GM23248 (cell line): ENCODE data around the gene SLC24A4. TPM values are rescaled to one million over a fixed set of nuclear protein-coding genes. Genes with fewer than 3 reads are reported as not detected.

Experiments
- DNase-seq: peaks from one replicate; pipeline ENCODE4 v3.0.0-alpha.2; 2015
- H2AFZ ChIP-seq: fragments of 200-600 bp; sonication (generic); 2 replicates; pipeline ENCODE4 v1.6.1; 2016; ENCODE audit warnings: antibody characterized with exemption
- H3F3A ChIP-seq: fragments of 200-600 bp; sonication (generic); 2 replicates; pipeline ENCODE4 v1.6.1; 2016; ENCODE audit warnings: mild to moderate bottlenecking, antibody characterized with exemption, mixed run types; ENCODE audit not compliant: insufficient read depth
- H3K27ac ChIP-seq: fragments of 200-600 bp; sonication (generic); 2 replicates; pipeline ENCODE4 v1.5.1; 2016; ENCODE audit warnings: mild to moderate bottlenecking
- H3K27me3 ChIP-seq: fragments of 200-600 bp; sonication (generic); replicated peaks from 2 replicates; pipeline ENCODE4 v1.6.1; 2016; ENCODE audit warnings: mild to moderate bottlenecking; ENCODE audit not compliant: insufficient read depth
- H3K36me3 ChIP-seq: fragments of 200-600 bp; sonication (generic); 2 replicates; pipeline ENCODE4 v1.6.1; 2016; ENCODE audit warnings: low read depth, mild to moderate bottlenecking
- H3K4me1 ChIP-seq: fragments of 200-600 bp; sonication (generic); 2 replicates; pipeline ENCODE4 v1.6.1; 2016; ENCODE audit warnings: mild to moderate bottlenecking; ENCODE audit not compliant: insufficient read depth
- H3K4me2 ChIP-seq: fragments of 200-600 bp; sonication (generic); one replicate; pipeline ENCODE4 v1.6.1; 2016; ENCODE audit warnings: mild to moderate bottlenecking; ENCODE audit not compliant: unreplicated experiment
- H3K4me3 ChIP-seq: fragments of 200-600 bp; sonication (generic); 2 replicates; pipeline ENCODE4 v1.5.1; 2016; ENCODE audit warnings: mild to moderate bottlenecking
- H3K79me2 ChIP-seq: fragments of 200-600 bp; sonication (generic); 2 replicates; pipeline ENCODE4 v1.6.1; 2016; ENCODE audit warnings: mild to moderate bottlenecking; ENCODE audit not compliant: insufficient read depth
- H3K9ac ChIP-seq: fragments of 200-600 bp; sonication (generic); 2 replicates; pipeline ENCODE4 v1.6.1; 2016; ENCODE audit warnings: mild to moderate bottlenecking
- H3K9me2 ChIP-seq: fragments of 200-600 bp; sonication (generic); 2 replicates; pipeline ENCODE4 v1.6.1; 2016; ENCODE audit warnings: mixed run types, mild to moderate bottlenecking, moderate library complexity; ENCODE audit not compliant: insufficient read depth
- H3K9me3 ChIP-seq: fragments of 200-600 bp; sonication (generic); one replicate; pipeline ENCODE4 v1.6.1; 2017; ENCODE audit warnings: low read depth
- H4K20me1 ChIP-seq: fragments of 200-600 bp; sonication (generic); 2 replicates; pipeline ENCODE4 v1.6.0; 2016; ENCODE audit not compliant: insufficient read depth
- EZH2 ChIP-seq: fragments of 200-600 bp; sonication (generic); IDR thresholded peaks from 2 replicates; pipeline ENCODE4 v1.6.1; 2018; ENCODE audit warnings: antibody characterized with exemption, mild to moderate bottlenecking; ENCODE audit not compliant: insufficient read depth, poor library complexity, severe bottlenecking
- EZH2phosphoT487 ChIP-seq: fragments of 200-600 bp; sonication (generic); IDR thresholded peaks from 2 replicates; pipeline ENCODE4 v1.6.1; 2018; ENCODE audit warnings: antibody characterized with exemption, moderate library complexity, mild to moderate bottlenecking, low read depth; ENCODE audit not compliant: insufficient read depth
- WGBS, 2 experiments: methylation state at CpG; one replicate each; pipeline ENCODE4 v1.1.6; 2015 to 2017; ENCODE audit warnings: low lambda C conversion rate in 2 of 2, low coverage in 1 of 2; ENCODE audit errors: missing lambda C conversion rate in 2 of 2; 5-methylcytosine and 5-hydroxymethylcytosine counted together
- in situ Hi-C: fragments of 300-500 bp; cut with MboI; formaldehyde crosslinking; loops from 2 replicates; pipeline ENCODE4 v1.15.0; 2020
- polyA plus RNA-seq: library from polyadenylated mRNA; unstranded; fragments of >200 nt; fragmentation: Nextera tagmentation; extraction: Ambion mirVana; gene quantifications from 2 replicates; pipeline ENCODE4 v1.2.1, GENCODE V29; 2016
- total RNA-seq: library from RNA; depleted of rRNA; stranded (reverse); fragments of >200 nt; shearing (Covaris generic); gene quantifications from 2 replicates; pipeline ENCODE4 v1.2.3, GENCODE V29; 2014

SLC24A4 gene
- total and polyA plus RNA-seq, 2 experiments from 2014 or later = not detected

DNA sequence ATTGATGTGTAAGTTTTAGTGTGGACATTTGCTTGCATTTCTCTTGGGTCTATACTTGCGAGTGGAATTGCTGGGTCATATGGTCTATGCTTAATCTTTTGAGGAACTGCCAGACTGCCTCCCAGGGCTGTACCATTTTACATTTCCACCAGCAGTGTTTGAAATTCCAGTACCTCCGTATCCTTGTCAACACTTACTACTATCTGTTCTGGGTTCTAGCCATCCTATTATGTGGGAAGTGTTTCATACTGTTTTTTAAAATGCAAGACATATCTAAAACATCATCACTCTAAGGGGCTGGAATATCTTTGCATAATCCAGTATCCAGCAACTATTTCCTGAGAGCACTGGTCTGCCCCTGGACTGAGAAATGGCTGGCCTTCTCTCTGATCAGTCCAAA lies 110.4 kb downstream of the SLC24A4 start:
- no peaks in the 10 kb centered on the region for H3K9me2 ChIP-seq
- no peaks in the 10 kb centered on the region for H3K4me1 ChIP-seq
- H3K79me2 ChIP-seq = no peaks in the 10 kb centered on the region
- no peak overlapping the region for H3K4me3 ChIP-seq
- H3K36me3 ChIP-seq = no peaks in the 10 kb centered on the region
- DNase-seq = no peak
- H3K27me3 ChIP-seq = peaks cover 4% of the 10 kb centered on the region; the same call in 1 of the 2 replicates
- in situ Hi-C loops = no loop called here
- TF ChIP-seq EZH2 (no peak), EZH2phosphoT487 (no peak)
- H3K9ac ChIP-seq = no peak overlapping the region
- no peak overlapping the region for H3K27ac ChIP-seq
- 80 to 94% methylated on average over 2 of the region's 2 CpGs for WGBS, 2 experiments
- no peaks in the 10 kb centered on the region for H3K9me3 ChIP-seq
- H3K4me2 ChIP-seq = no peak overlapping the region
- H3F3A ChIP-seq = no peaks in the 10 kb centered on the region
- H4K20me1 ChIP-seq = no peaks in the 10 kb centered on the region
- no peak overlapping the region for H2AFZ ChIP-seq

DNA sequence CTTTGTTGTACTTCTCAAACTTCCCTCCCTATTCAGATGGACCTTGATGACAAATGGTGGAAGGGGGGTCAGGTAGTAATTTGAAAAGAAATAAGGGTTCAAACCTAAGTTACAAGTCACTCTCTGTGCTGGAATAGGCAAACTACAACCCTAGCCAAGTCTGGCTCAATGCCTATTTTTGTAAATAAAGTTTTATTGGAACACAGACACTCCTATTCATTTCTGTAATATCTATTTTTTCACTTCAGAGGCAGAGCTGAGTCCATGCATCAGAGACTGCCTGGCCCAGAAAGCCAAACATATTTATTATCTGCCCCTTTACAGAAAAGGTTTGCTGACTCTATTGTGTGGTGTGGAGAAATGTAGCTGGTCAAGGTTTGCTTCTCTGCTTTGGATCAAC lies 112.2 kb downstream of the SLC24A4 start:
- in situ Hi-C loops = no loop called here
- H4K20me1 ChIP-seq = no peaks in the 10 kb centered on the region

DNA sequence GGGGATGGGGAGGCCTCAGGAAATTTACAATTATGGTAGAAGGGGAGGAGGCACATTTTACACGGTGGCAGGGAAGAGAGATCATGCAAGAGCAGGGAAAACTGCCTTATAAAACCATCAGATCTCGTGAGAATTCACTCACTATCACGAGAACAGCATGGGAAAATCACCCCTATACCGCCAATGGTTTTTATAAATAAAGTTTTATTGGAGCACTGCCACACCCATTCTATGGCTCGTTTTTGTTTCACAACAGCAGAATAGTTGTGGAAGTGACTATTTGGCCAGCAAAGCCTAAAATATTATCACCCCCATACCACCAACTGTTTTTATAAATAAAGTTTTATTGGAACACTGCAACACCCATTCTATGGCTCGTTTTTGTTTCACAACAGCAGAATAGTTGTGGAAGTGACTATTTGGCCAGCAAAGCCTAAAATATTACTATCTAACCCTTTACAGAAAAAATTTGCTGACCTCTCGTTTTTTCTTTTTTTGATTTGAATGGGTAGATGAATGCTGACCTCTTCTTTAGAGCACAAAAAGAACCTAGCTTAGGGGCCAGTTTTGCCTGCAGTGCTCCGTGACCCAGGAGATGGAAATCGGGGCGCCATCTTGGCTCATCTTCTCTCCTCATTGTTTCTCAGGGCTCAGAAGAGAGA lies 113.3 kb downstream of the SLC24A4 start:
- in situ Hi-C loops = no loop called here
- no peak overlapping the region for H3K4me2 ChIP-seq
- no peaks in the 10 kb centered on the region for H3K4me1 ChIP-seq
- peaks cover 4% of the 10 kb centered on the region; the same call in 1 of the 2 replicates for H3K27me3 ChIP-seq
- no peaks in the 10 kb centered on the region for H3K9me2 ChIP-seq
- DNase-seq = no peak
- no peak overlapping the region for H2AFZ ChIP-seq
- no peaks in the 10 kb centered on the region for H4K20me1 ChIP-seq
- 59 to 60% methylated on average over 10 of the region's 10 CpGs for WGBS, 2 experiments
- H3K9ac ChIP-seq = no peak overlapping the region
- TF ChIP-seq EZH2phosphoT487 (no peak), EZH2 (no peak)
- H3K27ac ChIP-seq = no peak overlapping the region
- no peaks in the 10 kb centered on the region for H3K9me3 ChIP-seq
- H3F3A ChIP-seq = no peaks in the 10 kb centered on the region
- H3K36me3 ChIP-seq = no peaks in the 10 kb centered on the region
- no peaks in the 10 kb centered on the region for H3K79me2 ChIP-seq
- H3K4me3 ChIP-seq = no peak overlapping the region

More for the DNA sequence above, 112.2 kb downstream of the SLC24A4 start:
- H3K79me2 ChIP-seq = no peaks in the 10 kb centered on the region
- TF ChIP-seq EZH2 (no peak), EZH2phosphoT487 (no peak)
- no peaks in the 10 kb centered on the region for H3K9me2 ChIP-seq
- H3K36me3 ChIP-seq = no peaks in the 10 kb centered on the region
- H3K27ac ChIP-seq = no peak overlapping the region
- H3K27me3 ChIP-seq = peaks cover 4% of the 10 kb centered on the region; the same call in 1 of the 2 replicates
- no peak overlapping the region for H3K4me2 ChIP-seq
- H3K4me1 ChIP-seq = no peaks in the 10 kb centered on the region
- no peak overlapping the region for H3K4me3 ChIP-seq
- DNase-seq = no peak
- no peaks in the 10 kb centered on the region for H3K9me3 ChIP-seq
- H2AFZ ChIP-seq = no peak overlapping the region
- H3K9ac ChIP-seq = no peak overlapping the region
- H3F3A ChIP-seq = no peaks in the 10 kb centered on the region

- no peak overlapping the region for H3K4me2 ChIP-seq
Measured at GRCh38 chr14:92437309-92437708, 114.3 kb downstream of the SLC24A4 start.

More at GRCh38 chr14:92437309-92437708, 114.3 kb downstream of the SLC24A4 start:
- TF ChIP-seq EZH2phosphoT487 = no peak
- TF ChIP-seq EZH2 = no peak
- Histone ChIP-seq H3K4me1 (no peaks in the 10 kb centered on the region), H4K20me1 (no peaks in the 10 kb centered on the region), H3K27me3 (peaks cover 2% of the 10 kb centered on the region; the same call in 1 of the 2 replicates), H3K79me2 (no peaks in the 10 kb centered on the region), H3K4me3 (no peak overlapping the region), H3K36me3 (no peaks in the 10 kb centered on the region), H3K9me3 (no peaks in the 10 kb centered on the region), H3K9me2 (no peaks in the 10 kb centered on the region), H3K9ac (no peak overlapping the region), H2AFZ (no peak overlapping the region), H3F3A (no peaks in the 10 kb centered on the region), H3K27ac (no peak overlapping the region)
- no peak for DNase-seq
- 21 to 25% methylated on average over 5 of the region's 5 CpGs for WGBS, 2 experiments
- in situ Hi-C loops = no loop called here
